ENCODE measurements around the gene SNAP25. TPM values are rescaled to one million over a fixed set of nuclear protein-coding genes. Genes with fewer than 3 reads are reported as not detected.

The SNAP25 gene
- total RNA-seq, 4 donors from 2014 or later: 0.52 TPM; not detected in 3

DNA sequence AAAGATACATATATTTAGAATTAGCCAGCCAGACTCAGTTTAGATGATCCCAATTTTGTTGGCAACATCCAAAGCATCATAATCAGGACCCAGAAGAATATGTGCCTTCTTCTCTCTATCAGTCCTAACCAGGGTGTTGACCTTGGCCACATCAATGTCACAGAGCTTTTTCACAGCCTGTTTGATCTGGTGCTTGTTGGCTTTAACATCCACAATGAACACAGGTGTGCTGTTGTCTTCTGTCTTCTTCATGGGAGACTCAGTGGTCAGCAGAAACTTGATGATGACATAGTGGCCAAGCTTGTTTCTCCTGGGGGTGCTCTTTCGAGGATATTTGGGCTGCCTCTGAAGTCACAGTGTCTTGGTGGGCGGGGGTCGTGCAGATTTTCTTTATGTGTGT is 130.5 kb downstream of the SNAP25 start:
- Histone ChIP-seq H3K36me3 (no peaks in the 10 kb centered on the region), H3K27ac (no peak overlapping the region), H3K27me3 (no peaks in the 10 kb centered on the region), H3K4me1 (no peaks in the 10 kb centered on the region), H3K4me3 (no peak overlapping the region), H3K9me3 (no peaks in the 10 kb centered on the region)
- WGBS: 86% methylated on average over 3 of the region's 3 CpGs
- TF ChIP-seq CTCF (IDR thresholded peaks at IDR 0.05) (no peak), POLR2AphosphoS5 (IDR thresholded peaks at IDR 0.05) (no peak), EP300 (IDR thresholded peaks at IDR 0.05) (no peak), POLR2A (IDR thresholded peaks at IDR 0.05) (no peak)
- DNase-seq (ENCODE audit: low spot score in 2 of 2): no peak

DNA sequence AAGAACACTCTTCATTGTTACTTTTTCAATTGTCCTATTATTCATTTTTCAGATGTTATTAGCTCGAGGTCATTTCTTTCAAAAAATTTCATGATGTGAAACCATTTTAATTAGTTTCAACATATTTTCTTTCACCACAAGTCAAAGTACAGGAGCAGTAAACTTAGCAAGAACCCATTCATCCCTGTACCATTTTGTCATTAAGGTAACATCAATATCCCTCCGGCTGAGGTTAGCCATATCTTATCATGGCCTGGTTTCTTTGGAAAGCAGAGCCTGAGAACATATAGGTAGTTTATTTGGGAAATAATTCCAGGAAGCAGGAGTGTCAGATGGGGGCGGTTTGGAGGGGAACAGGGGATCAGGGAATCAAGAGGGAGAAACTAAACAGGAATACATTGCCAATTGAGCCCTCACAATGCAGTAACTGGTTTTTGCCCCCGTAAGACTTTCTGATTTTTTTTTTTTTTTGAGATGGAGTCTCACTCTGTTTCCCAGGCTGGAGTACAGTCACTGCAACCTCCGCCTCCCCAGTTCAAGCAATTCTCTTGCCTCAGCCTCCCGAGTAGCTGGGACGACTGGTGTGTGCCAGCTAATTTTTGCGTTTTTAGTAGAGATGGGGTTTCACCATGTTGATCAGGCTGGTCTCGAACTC is 131.7 kb downstream of the SNAP25 start:
- no peaks in the 10 kb centered on the region for H3K36me3 ChIP-seq
- no peak overlapping the region for H3K4me3 ChIP-seq
- H3K27me3 ChIP-seq: no peaks in the 10 kb centered on the region
- 91% methylated on average over 9 of the region's 9 CpGs for WGBS
- TF ChIP-seq CTCF (IDR thresholded peaks at IDR 0.05) (no peak), EP300 (IDR thresholded peaks at IDR 0.05) (no peak), POLR2A (IDR thresholded peaks at IDR 0.05) (no peak), POLR2AphosphoS5 (IDR thresholded peaks at IDR 0.05) (no peak)
- H3K9me3 ChIP-seq: no peaks in the 10 kb centered on the region
- H3K4me1 ChIP-seq: no peaks in the 10 kb centered on the region
- no peak for DNase-seq (ENCODE audit: low spot score in 2 of 2)
- H3K27ac ChIP-seq: no peak overlapping the region

DNA sequence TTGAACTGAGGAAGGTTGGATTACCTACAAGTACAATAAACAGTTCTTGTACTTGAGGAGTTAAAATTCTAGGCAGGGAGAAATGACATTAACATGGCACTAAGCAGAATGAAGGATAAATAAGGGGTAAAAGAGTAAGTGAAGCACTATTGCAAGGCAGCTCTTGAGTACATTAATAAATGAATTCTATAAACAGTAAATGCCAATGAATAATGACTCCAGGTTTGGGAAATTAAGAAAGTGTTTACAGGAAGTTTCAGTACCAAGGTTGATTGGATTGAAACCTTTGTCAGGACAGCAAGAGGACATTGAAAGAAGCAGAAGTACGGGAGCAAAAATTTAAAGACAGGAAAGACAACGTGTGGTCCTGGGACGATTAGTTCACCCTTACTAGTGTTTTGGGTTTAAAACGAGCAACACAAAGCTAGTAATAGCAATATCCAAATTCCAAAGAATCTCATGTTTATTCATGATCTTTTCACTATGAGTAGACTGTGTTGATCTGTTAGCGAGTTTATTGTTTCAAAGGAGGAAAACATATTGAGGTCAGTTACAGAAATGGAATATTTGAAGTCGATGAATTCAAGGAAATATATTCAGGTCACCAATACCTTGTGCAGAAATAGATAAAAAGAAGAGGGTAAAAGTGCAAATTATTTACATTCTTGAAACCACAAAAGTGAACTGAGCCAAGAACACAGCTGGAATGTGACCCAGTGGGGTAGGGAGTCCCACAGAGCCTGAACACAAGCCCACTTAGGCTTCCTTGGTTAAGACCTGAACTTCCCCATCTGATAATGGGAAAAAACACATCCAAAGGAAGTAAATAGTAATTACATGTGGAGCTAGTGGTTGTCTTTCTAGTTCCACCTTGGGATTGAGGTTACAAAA is 134.5 kb downstream of the SNAP25 start:
- WGBS: 51% methylated on average over 6 of the region's 6 CpGs
- TF ChIP-seq EP300 (IDR thresholded peaks at IDR 0.05) (no peak), POLR2A (IDR thresholded peaks at IDR 0.05) (no peak), POLR2AphosphoS5 (IDR thresholded peaks at IDR 0.05) (no peak), CTCF (IDR thresholded peaks at IDR 0.05) (no peak)
- no peaks in the 10 kb centered on the region for H3K4me1 ChIP-seq
- H3K27me3 ChIP-seq: no peaks in the 10 kb centered on the region
- no peaks in the 10 kb centered on the region for H3K9me3 ChIP-seq
- DNase-seq (ENCODE audit: low spot score in 2 of 2): no peak
- H3K4me3 ChIP-seq: no peak overlapping the region
- H3K27ac ChIP-seq: no peak overlapping the region
- H3K36me3 ChIP-seq: no peaks in the 10 kb centered on the region

DNA sequence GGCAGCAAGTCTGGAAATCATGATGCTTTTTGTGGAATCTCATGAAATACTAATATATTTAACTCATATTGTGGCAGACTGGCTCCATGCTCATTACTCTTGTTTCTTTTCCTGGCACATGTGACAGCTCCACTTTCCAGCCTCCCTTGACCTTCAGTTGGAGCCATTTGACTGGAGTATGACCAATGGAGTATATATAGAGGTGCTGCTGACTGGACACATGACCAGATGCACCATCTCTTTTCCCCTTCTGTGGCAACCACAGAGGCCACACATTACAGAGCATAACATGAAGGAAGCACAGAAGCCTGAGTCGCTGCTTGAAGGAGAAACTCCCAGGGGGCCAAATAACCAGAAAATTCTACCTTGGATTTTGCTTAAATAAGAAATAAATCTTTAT is 138.0 kb downstream of the SNAP25 start:
- Histone ChIP-seq H3K36me3 (no peaks in the 10 kb centered on the region), H3K4me3 (no peak overlapping the region), H3K27ac (no peak overlapping the region), H3K4me1 (no peaks in the 10 kb centered on the region), H3K27me3 (no peaks in the 10 kb centered on the region), H3K9me3 (no peaks in the 10 kb centered on the region)
- DNase-seq (ENCODE audit: low spot score in 2 of 2): no peak
- 95% methylated on average over 1 of the region's 1 CpG for WGBS
- TF ChIP-seq CTCF (IDR thresholded peaks at IDR 0.05) (no peak), POLR2AphosphoS5 (IDR thresholded peaks at IDR 0.05) (no peak), EP300 (IDR thresholded peaks at IDR 0.05) (no peak), POLR2A (IDR thresholded peaks at IDR 0.05) (no peak)

Other genes with a start within 250 kb of the SNAP25 start
- 10 to 100 TPM in 1 of 4 donors, 1 to 10 TPM in 3; 3.7 to 11.0 (median 4.6) TPM for gene ANKEF1, start 183.8 kb upstream of the SNAP25 start, total RNA-seq
- 10 to 100 TPM in 1 of 4 donors, 1 to 10 TPM in 3; 8.7 to 11.2 (median 9.6) TPM for gene MKKS, start 215.4 kb downstream of the SNAP25 start, total RNA-seq
- 1 to 10 TPM; 4.8 to 7.2 (median 5.7) TPM for gene SLX4IP, start 216.5 kb downstream of the SNAP25 start, total RNA-seq

All from suprapubic skin (tissue), 4 donors.